Stimulated activated CD4-positive, alpha-beta T cell treated with anti-CD3 and anti-CD28 coated beads, Interleukin-2, amount 100 ng/mL, for 4 hours (primary cell): ENCODE measurements around the gene ISYNA1.

Experiments used
- DNase-seq: peaks from one replicate; pipeline ENCODE4 v3.0.0-alpha.2; 2020; ENCODE audit warnings: low read depth

ISYNA1 gene

GRCh38 chr19:18443831-18444230 is 5.9 kb upstream of the ISYNA1 start:
- no peak for DNase-seq

- DNase-seq = no peak
Observed at GRCh38 chr19:18443406-18443805, 5.5 kb upstream of the ISYNA1 start.

- DNase-seq = no peak
Observed at GRCh38 chr19:18442941-18443340, 5.0 kb upstream of the ISYNA1 start.

- DNase-seq = no peak
Observed at GRCh38 chr19:18441804-18442788, 4.2 kb upstream of the ISYNA1 start.

GRCh38 chr19:18440936-18441803 is 3.2 kb upstream of the ISYNA1 start:
- DNase-seq = no peak

GRCh38 chr19:18440415-18440877 is 2.5 kb upstream of the ISYNA1 start:
- DNase-seq = no peak

GRCh38 chr19:18439910-18440237 is 1.9 kb upstream of the ISYNA1 start:
- no peak for DNase-seq

- no peak for DNase-seq
Observed at GRCh38 chr19:18439025-18439909, 1.3 kb upstream of the ISYNA1 start.

GRCh38 chr19:18438331-18439024 is 545 bp upstream of the ISYNA1 start:
- no peak for DNase-seq

- DNase-seq = peak; percentile 67
Observed at GRCh38 chr19:18436671-18437490, 1.1 kb downstream of the ISYNA1 start.

GRCh38 chr19:18435842-18436670 is 1.9 kb downstream of the ISYNA1 start:
- DNase-seq = no peak

GRCh38 chr19:18435178-18435841 is 2.6 kb downstream of the ISYNA1 start:
- no peak for DNase-seq

GRCh38 chr19:18434411-18435175 is 3.3 kb downstream of the ISYNA1 start:
- DNase-seq = no peak

- no peak for DNase-seq
Observed at GRCh38 chr19:18433735-18434398, 4.1 kb downstream of the ISYNA1 start.

GRCh38 chr19:18433015-18433691 is 4.8 kb downstream of the ISYNA1 start:
- DNase-seq = peak; percentile 66

GRCh38 chr19:18432275-18433014 is 5.5 kb downstream of the ISYNA1 start:
- DNase-seq = no peak
